GM19438 (cell line): Measurements from ENCODE around the gene SCFD2.

ENCODE experiments used
- ATAC-seq: cut with Tn5 transposase; IDR thresholded peaks from one replicate; pipeline ENCODE4 v1.9.1; 2021; ENCODE audit warnings: low read depth; ENCODE audit not compliant: unreplicated experiment

SCFD2 gene

GRCh38 chr4:52945326-52945898, 420.4 kb downstream of the SCFD2 start:
- no peak for ATAC-seq

GRCh38 chr4:52943677-52944076, 422.2 kb downstream of the SCFD2 start:
- ATAC-seq, result no peak

DNA sequence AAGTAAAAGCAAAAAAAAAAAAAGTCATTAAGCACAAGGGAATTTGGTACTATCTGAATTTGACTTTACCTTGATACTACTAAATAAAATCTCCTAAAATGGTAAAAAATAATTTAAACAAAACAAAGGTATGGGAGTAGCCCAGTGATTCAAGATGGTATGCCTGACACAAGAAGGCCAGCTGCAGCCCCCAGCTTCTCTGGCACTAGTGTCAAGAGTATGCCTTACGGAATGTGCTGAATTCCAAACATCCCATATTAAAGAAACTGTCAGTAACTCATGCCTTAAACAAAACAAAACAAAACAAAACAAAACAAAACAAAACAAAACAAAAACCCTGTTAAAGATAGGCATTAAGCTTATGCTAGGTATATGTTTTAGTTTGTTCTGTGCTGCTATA, 422.9 kb downstream of the SCFD2 start:
- ATAC-seq, result no peak

DNA sequence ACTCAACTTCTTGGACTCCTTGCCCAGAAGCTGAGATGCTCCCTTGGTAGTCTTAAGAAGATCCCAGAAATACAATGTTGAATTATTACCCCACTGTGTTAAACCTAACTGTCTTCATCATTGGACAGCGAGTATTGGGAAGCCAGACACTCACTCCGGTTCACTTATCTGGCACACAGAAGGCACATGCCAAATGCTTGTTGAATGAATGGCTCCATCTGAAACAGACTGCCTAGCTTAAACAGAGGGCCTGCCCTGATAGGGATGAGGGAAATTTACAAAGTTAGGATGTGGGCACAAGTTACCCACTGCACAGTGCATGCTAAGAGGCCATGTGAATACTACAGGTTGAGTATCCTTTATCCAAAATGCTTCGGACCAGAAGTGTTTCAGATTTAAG, 424.4 kb downstream of the SCFD2 start:
- no peak for ATAC-seq

DNA sequence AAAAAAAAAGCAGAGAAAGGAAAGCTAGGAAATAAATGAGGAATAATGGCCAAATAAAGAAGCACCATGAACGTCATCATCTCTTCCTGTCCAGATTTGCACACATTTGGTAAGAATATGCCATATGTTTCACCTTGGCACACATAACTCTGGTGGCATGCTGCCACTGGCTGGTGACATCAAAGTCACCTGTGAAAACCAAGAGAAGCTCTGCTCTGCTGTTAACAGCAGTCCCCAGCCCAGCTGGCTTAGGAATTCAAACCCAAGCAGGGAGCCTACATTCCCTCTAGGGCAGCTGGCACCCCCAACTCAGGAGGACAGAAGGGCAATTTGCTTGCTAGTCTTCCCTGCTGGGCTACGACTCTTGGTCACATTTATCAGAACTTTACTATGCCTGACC, 426.1 kb downstream of the SCFD2 start:
- no peak for ATAC-seq

GRCh38 chr4:52939325-52939724, 426.5 kb downstream of the SCFD2 start:
- ATAC-seq, result no peak

- ATAC-seq, result no peak
Measured at GRCh38 chr4:52937829-52938228, 428.0 kb downstream of the SCFD2 start.

DNA sequence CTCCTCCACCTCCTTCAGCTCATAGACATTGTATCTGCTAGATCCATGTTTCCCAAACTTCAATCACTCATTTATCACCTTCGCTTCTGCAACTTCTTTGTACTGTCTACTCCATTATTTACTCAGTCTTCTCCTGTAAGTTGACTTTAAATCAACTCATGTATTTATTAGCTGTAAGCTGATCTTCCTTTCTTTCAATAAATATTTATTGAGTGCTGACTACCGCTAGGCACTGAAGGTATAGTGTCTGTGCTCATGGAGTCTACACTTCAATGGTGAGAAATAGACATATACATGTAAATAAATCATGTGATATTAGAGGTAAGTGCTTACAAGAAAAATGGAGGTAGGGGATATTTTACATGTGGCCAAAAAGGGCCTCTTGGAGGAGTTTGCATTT, 429.1 kb downstream of the SCFD2 start:
- ATAC-seq, result no peak

- no peak for ATAC-seq
Measured at GRCh38 chr4:52935317-52935716, 430.5 kb downstream of the SCFD2 start.

DNA sequence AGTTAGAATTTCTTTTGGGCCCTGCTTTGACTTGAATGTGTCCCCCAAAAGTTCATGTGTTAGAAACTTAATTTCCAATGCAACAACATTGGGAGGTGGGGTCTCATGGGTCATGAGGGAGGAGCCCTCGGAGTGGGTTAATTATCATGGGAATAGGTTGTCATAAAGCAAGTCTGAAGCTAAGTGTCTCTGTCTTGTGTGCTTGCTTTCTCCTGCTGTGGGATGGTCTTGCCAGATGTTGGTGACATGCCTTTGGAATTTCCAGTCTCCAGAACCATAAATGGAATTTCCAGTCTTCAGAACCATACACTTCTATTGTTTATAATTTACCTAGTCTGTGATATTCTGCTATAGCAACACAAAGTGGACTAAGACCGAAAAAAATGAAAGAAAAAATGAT, 432.1 kb downstream of the SCFD2 start:
- no peak for ATAC-seq

GRCh38 chr4:52932591-52933470, 433.0 kb downstream of the SCFD2 start:
- no peak for ATAC-seq

DNA sequence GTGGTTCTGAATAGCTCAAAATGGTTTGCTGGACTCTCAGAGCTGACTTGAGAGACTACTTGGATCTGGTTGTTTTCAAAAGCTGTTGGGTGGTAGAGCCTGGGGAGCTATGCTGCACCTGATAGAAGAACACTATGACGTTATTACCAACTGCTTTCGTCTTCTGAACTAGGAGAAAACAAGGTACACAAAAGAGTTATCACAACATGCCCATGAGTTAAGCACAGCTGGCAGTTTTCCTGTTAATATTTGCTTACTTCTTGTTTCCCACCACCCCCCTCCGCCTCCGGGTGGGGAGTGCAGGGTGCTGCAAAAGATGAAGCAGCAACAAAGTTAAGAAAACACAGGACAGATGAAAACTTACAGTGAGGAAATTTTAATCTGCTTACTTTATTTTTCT, 434.6 kb downstream of the SCFD2 start:
- peak; percentile 51 for ATAC-seq

DNA sequence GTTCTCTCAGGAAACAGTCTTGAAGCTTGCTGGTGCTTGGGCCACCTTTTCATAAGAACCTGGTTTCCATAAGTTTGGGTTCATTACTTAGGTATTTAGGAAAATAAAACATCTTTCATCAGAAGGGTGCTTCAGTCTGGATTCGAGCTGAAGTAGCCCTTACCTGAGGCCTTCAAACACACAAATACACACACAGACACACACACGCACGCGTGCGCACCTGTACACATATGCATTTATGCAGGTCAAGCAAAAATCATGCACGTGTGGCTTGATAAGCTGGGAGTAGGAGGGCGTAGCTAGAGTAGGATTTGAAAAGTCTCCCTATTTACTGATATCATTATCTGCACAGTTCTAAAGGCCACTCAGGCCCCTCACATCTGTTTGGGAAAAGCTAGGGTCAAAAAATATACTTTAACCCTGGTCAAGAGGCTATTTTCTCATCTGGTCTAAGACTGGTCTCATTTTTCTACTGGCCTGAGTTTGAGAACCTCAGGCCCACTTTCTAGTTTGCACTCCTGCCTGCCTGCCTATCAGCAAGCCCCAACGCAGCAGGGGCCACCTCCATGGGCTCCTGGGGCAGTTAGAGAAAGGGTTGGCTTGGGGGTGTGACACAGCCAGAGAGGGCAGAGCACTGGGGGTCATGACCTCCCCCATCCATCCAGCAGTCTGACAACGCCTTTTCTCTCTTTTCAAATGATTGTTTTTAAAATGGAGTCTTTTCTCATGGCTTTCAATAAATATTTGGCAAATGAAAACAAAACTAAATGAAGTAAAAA, 439.5 kb downstream of the SCFD2 start:
- no peak for ATAC-seq

DNA sequence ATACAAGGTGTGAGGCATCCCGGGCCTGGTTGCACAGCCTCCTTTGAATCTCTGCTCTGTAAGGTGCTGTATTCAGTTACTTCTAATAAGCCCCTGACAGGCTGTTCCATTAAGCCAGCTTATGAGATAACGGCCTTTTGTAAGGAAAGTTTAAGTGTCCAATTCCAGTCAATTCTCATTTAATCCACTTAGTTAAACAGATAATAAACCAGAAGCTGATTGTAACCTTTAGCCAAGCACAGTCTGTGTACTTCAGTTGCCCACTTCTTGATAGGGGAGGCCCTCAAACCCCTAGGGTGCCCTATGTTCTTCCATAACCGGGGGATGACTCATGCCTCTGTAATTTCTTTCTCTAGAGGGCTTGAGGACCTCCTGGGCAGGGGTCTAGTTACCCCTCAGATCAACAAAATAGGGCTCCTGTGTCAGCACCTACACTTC, 440.3 kb downstream of the SCFD2 start:
- no peak for ATAC-seq

DNA sequence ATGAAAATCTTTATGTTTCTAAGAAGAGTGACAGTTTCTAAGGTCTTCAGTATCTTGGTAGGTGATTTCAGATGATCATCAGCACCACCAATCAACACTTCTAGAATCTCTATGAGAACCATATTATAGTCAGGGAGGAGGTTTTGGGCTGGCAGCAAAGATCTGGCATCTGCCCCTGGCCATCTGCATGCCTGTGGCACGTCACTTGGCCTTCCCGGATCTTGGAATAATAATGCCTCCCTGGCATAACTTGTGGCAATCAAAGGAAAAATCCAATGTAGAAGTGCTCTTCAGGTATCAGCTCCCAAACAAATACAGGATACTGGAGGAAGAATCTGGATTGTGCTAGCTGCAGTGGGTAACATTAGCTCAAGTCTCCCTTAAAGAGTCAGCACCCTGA, 446.4 kb downstream of the SCFD2 start:
- no peak for ATAC-seq

GRCh38 chr4:52917817-52918216, 448.0 kb downstream of the SCFD2 start:
- no peak for ATAC-seq

GRCh38 chr4:52915730-52916300, 450.0 kb downstream of the SCFD2 start:
- no peak for ATAC-seq

GRCh38 chr4:52915191-52915590, 450.7 kb downstream of the SCFD2 start:
- ATAC-seq, result no peak

- no peak for ATAC-seq
Measured at GRCh38 chr4:52914051-52914605, 451.7 kb downstream of the SCFD2 start.

DNA sequence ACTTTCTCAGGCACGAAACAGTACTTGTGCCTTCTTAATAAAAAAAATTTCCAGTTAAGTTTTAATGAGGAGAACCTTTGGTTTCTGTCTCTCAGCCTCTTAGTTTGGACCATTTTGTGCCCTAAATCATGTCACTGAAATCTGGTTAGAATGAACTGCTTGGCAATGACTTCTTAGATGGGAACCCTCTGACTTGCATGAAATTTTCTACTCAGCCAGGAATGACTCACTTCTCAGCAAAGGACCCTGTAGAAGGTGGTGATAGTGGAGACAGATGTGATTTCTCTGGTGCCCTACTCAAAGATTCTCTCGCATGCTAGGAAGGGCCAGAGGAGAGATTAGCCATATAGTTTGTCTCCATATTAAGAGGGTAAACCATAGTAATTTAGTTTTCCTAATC, 453.3 kb downstream of the SCFD2 start:
- ATAC-seq, result no peak
